WTC11 (cell line): ENCODE results near the gene SETD1B.

Source experiments
- CTCF ChIP-seq: fragments of 200-600 bp; IDR thresholded peaks from 2 replicates; pipeline ENCODE4 v1.8.0; 2022; ENCODE audit warnings: antibody characterized with exemption
- HMGA2 ChIP-seq: fragments of 250-450 bp; sonication (Bioruptor Pico); IDR thresholded peaks from 2 replicates; pipeline ENCODE4 v1.4.0; 2021; ENCODE audit warnings: mild to moderate bottlenecking, moderate library complexity
- HMGXB4 ChIP-seq: sonication (generic); formaldehyde crosslinking; IDR thresholded peaks from 2 replicates; pipeline ENCODE4 v1.8.1; 2023; ENCODE audit warnings: mild to moderate bottlenecking, moderate library complexity, missing genetic modification reagents
- TF ChIP-seq, protein P1 (sequence below): sonication (generic); formaldehyde crosslinking; IDR thresholded peaks from 2 replicates; pipeline ENCODE4 v1.8.1; 2023; ENCODE audit warnings: mild to moderate bottlenecking, missing genetic modification reagents, moderate library complexity
- TF ChIP-seq, protein P2 (sequence below): sonication (generic); formaldehyde crosslinking; IDR thresholded peaks from 2 replicates; pipeline ENCODE4 v1.8.0; 2022; ENCODE audit warnings: mild to moderate bottlenecking, missing genetic modification reagents
- TF ChIP-seq, protein P3 (sequence below): sonication (generic); formaldehyde crosslinking; IDR thresholded peaks from 2 replicates; pipeline ENCODE4 v1.8.1; 2022; ENCODE audit warnings: low read depth, missing genetic modification reagents, borderline replicate concordance

DNA sequence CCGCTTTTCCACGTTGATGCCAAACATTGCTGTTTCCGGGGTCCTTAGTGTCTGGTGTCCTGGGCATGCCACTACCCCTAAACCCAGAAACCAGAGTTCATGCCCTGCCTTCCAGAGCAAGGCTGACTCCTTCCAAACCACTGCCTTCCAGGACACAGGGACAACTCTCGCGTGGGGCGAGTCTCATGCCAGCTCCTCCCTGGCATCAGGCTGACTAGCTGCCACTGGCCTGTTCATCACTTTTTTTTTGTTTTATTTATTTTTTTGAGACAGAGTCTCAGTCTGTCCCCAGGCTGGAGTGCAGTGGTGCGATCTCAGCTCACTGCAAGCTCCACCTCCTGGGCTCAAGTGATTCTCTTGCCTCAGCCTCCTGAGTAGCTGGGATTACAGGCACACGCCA is 4.8 kb downstream of the SETD1B start:
- TF ChIP-seq CTCF: no peak
- TF ChIP-seq, protein P1, sequence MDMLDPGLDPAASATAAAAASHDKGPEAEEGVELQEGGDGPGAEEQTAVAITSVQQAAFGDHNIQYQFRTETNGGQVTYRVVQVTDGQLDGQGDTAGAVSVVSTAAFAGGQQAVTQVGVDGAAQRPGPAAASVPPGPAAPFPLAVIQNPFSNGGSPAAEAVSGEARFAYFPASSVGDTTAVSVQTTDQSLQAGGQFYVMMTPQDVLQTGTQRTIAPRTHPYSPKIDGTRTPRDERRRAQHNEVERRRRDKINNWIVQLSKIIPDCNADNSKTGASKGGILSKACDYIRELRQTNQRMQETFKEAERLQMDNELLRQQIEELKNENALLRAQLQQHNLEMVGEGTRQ (CRISPR knock-in tag): no peak
- TF ChIP-seq, protein P2, sequence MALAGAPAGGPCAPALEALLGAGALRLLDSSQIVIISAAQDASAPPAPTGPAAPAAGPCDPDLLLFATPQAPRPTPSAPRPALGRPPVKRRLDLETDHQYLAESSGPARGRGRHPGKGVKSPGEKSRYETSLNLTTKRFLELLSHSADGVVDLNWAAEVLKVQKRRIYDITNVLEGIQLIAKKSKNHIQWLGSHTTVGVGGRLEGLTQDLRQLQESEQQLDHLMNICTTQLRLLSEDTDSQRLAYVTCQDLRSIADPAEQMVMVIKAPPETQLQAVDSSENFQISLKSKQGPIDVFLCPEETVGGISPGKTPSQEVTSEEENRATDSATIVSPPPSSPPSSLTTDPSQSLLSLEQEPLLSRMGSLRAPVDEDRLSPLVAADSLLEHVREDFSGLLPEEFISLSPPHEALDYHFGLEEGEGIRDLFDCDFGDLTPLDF: no peak
- no peak for TF ChIP-seq HMGA2
- no peak for TF ChIP-seq HMGXB4 (CRISPR knock-in tag)
- TF ChIP-seq, protein P3, sequence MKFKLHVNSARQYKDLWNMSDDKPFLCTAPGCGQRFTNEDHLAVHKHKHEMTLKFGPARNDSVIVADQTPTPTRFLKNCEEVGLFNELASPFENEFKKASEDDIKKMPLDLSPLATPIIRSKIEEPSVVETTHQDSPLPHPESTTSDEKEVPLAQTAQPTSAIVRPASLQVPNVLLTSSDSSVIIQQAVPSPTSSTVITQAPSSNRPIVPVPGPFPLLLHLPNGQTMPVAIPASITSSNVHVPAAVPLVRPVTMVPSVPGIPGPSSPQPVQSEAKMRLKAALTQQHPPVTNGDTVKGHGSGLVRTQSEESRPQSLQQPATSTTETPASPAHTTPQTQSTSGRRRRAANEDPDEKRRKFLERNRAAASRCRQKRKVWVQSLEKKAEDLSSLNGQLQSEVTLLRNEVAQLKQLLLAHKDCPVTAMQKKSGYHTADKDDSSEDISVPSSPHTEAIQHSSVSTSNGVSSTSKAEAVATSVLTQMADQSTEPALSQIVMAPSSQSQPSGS (CRISPR knock-in tag): no peak
